ENCODE data around the gene MAMDC4.
"Not testable (repeated sequence)": the region's sequence is repeated elsewhere in the genome, so short reads cannot be mapped to it uniquely, and the experiment has no call there.

The MAMDC4 gene

DNA sequence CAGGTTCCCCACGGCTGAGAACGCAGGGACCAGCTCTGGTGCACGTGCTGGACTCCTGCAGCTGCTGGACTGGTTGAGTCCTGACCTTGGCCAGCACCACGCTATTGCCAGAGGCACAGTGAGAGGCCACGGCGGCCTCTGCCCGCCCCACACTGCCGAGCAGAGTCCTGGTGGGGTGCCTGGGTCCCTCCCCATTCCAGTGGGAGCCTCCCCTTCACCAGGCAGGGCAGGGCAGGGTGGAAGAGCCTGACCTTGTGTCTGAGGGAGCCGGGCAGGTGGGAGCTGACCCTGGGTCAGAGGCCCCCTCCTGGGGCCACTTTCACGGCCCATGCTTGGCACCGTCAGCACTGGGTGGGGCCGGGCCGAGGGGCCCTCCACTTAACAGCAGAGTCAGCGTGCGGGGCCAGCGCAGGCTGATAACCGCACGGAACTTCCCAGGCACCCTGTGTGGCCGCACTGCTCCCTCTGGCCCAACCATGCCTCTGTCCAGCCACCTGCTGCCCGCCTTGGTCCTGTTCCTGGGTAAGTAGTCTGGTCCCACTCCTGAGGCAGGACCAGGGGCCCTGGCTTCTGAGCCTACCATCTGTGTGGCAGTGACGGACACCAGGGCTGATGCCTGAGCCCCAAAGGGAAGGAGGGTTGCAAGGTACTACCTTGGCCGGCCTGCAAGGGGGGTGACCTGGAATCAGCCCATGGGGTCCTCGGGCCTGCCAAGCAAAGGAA, at the start of gene MAMDC4:
Gene MAMDC4, plus strand, starts transcription at position 406 of the 723 bp plus-strand sequence. Its CDS starts 71 bp downstream, at position 477.
- no peak for DNase-seq (ENCODE audit: low read depth)

DNA sequence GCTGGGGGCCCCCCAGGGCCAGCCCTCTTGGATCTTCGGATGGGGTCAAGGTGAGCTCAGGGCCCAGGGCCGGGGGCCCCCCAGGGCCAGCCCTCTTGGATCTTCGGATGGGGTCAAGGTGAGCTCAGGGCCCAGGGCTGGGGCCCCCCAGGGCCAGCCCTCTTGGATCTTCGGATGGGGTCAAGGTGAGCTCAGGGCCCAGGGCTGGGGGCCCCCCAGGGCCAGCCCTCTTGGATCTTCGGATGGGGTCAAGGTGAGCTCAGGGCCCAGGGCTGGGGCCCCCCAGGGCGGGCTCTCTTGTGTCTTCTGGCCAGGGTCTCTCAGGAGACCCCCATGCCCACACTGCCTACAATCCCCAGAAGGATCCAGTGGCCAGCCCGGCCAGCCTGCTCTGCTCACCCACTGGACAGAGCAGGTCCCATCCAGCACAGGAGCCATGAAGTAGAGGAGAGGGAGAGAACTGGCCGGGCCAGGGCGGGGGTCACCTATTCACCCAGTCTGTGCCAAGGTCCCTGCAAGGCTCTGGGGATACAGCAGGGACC, 49.1 kb upstream of the MAMDC4 start:
- not testable (repeated sequence) for DNase-seq (ENCODE audit: low read depth)

- no peak for DNase-seq (ENCODE audit: low read depth)
Measured at GRCh38 chr9:136803551-136804508, 48.3 kb upstream of the MAMDC4 start.

- no peak for DNase-seq (ENCODE audit: low read depth)
Measured at GRCh38 chr9:136804509-136805206, 47.5 kb upstream of the MAMDC4 start.

DNA sequence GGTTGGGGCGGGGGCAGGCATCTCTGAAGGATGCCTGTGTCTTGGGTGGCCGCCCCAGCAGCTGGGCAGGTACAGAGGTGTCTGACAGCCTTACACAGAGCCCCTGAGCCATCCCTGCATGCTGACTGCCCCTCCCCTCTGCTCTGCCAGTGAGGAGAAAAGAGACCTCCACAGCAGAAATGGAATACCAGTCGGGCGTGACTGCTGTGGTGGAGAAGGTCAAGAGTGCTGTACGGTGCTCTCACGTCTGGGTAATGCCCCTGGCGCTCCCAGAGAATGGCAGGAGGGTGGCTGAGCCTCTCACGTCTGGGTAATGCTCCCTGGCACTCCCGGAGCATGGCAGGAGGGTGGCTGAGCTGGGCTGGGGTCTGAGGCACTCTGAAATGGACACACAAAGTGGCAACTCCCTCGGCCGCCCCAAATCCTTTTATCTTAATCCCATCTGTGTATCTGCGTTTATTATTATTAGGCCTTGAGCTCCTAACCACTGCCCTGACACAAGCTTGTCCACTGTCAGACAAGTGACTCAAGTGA, 46.9 kb upstream of the MAMDC4 start:
- DNase-seq (ENCODE audit: low read depth), result no peak

- DNase-seq (ENCODE audit: low read depth), result no peak
Measured at GRCh38 chr9:136806067-136806466, 46.1 kb upstream of the MAMDC4 start.

- no peak for DNase-seq (ENCODE audit: low read depth)
Measured at GRCh38 chr9:136806631-136807201, 45.4 kb upstream of the MAMDC4 start.

DNA sequence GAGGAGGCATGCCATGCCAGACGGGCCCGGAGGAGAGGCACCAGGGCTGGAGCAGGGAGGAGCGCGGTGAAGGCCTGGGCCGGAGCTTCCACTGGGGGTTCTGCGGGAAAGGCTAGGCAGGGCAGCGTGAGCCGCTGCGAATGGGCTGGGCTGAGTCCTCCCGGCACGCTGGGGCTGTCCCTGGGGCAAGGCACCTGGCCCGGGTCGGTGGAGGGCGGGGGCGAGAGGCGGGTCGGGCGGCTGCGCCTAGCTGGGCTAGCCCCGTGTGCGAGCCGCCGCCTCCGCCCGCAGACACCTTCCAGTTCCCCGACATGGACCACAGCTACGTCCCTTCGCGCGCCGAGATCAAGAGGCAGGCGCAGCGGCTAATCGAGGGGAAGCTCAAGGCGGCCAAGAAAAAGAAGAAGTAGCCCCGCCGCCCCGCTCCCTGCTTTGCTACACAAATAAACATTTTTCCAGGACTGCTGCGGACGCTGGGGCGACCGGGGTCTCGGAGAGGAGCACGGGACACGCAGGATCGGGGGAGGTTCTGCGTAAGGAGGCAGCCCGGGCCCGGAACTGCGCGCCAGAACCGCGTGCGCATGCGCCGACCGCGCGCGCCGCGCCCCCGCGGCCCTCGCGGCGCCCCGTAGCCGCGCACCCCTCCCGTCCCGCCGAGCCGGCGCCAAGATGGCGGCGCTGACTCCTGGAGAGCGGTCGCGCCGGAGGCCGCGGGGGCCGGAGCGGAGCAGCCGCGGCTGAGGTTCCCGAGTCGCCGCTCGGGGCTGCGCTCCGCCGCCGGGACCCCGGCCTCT, 44.7 kb upstream of the MAMDC4 start, which contains the start of gene RABL6:
Gene RABL6, plus strand, starts transcription at position 668 of the 794 bp plus-strand sequence. CDS start 249 bp downstream, outside the sequence.
- DNase-seq (ENCODE audit: low read depth), result peak; percentile 75

DNA sequence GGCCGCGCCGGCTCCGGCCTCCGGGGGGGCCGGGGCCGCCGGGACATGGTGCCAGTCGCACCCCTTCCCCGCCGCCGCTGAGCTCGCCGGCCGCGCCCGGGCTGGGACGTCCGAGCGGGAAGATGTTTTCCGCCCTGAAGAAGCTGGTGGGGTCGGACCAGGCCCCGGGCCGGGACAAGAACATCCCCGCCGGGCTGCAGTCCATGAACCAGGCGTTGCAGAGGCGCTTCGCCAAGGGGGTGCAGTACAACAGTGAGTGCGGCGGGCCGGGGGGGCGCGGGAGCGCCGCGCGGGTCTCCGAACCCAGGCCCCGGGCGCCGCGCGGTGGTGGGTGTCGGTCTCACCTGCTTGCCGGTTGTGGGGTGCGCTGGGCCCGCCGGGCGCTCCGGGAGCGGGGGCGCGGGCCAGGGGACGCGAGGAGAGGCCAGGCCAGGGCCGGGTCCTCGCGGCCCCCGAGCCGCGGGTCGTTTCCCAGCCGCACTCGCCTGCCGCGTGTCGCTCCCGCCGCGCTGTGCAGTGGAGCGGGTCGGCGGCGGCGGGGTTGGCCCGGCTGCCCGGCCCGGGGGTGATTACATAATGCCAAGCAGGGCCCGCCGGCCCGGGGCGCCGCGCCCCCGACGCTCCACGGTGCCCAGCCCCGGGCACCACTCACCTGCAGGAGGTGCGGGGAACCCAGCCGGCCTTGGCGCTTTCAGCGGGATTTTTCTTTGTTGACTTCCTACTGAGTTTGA, 43.9 kb upstream of the MAMDC4 start:
- DNase-seq (ENCODE audit: low read depth), result no peak

DNA sequence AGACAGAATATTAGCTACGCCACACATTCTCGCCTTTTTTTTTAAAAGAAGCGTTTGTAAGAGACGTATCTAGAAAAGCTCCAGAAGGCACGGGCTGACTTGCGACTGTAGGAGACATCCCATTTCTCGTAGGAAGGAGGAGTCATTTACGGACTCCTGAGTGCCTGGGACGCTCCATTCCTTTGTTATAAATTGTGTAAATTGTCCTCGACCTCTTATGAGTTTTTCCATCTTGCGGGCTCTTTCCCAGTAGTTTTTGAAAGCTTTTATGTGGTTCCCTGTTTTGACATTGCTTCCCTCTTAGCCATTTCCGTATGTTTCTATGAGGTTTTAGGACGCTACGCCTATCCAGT, 43.4 kb upstream of the MAMDC4 start:
- DNase-seq (ENCODE audit: low read depth), result no peak

DNA sequence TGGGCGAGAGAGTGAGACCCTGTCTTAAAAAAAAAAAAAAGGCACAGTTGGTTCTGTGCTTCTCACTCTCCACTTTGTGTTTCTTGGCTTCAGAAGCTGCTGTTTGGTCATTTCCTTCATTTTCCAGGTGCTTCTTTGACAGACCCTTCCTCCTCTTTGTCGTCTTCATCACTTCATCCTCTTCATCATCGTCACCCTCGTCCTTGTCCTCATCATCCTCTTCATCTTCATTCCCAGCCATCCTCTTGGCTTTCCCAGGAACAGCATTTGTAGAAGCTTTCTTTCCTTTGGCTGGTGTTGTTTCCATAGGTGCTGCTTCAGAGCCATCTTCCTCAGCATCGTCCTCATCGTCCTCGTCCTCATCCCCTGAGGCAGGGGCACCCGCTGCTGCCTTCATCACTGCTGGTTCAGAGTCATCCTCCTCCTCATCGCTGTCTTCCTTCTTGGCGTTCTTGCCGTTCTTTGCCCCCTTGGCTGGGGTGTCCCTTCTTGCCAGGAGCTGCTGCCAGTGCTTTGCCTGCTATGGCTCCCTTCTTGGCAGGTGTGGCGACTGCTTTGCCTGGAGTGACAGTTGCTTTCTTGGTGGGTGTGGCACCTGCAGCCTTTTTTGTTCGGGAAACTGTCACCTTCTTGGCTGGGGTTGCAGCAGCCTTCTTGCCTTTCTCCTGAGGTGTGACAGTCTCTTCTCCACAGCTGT, 37.3 kb upstream of the MAMDC4 start:
- DNase-seq (ENCODE audit: low read depth), result no peak

GRCh38 chr9:136815422-136815782, 36.7 kb upstream of the MAMDC4 start:
- DNase-seq (ENCODE audit: low read depth), result no peak

- no peak for DNase-seq (ENCODE audit: low read depth)
Measured at GRCh38 chr9:136820971-136821825, 30.9 kb upstream of the MAMDC4 start.

- no peak for DNase-seq (ENCODE audit: low read depth)
Measured at GRCh38 chr9:136821826-136822544, 30.2 kb upstream of the MAMDC4 start.

DNA sequence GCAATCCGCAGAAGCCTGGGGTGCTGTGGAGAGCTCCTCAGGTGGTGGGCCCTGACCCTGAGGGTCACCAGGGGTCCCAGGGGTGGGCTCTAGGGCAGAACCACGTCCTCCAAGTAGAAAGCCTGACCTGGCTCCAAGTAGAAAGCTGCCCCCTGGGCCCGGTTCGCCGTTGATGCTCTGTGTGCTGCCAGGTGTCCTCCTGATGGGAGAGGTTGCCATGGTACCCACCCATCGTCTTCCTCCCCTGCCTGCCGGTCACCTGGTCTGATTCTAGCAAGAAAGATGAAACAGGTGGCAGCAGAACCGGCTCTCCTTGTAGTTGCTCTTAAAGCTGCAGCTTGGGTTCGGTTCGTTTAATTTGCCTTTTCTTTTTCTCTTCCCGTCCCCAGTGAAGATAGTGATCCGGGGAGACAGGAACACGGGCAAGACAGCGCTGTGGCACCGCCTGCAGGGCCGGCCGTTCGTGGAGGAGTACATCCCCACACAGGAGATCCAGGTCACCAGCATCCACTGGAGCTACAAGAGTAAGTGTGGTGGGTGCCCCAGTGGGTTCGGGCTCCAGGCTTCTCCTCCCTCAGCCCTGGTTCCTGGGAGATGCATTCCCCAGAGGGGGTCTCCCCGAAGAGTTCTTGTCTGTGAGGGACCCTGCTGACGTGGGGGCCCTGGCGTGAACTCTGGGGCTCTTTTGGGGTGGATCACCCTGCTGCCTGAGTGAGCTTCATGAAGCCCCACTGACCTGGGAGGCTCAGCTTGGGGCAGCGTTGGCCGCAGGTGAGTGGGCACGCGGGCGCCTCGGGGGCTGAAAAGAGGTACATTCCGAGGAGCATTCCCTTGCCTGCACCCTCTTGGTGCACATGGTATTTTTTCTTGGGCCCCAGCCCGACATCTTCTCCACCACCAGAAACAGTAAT, 28.8 kb upstream of the MAMDC4 start:
- no peak for DNase-seq (ENCODE audit: low read depth)

DNA sequence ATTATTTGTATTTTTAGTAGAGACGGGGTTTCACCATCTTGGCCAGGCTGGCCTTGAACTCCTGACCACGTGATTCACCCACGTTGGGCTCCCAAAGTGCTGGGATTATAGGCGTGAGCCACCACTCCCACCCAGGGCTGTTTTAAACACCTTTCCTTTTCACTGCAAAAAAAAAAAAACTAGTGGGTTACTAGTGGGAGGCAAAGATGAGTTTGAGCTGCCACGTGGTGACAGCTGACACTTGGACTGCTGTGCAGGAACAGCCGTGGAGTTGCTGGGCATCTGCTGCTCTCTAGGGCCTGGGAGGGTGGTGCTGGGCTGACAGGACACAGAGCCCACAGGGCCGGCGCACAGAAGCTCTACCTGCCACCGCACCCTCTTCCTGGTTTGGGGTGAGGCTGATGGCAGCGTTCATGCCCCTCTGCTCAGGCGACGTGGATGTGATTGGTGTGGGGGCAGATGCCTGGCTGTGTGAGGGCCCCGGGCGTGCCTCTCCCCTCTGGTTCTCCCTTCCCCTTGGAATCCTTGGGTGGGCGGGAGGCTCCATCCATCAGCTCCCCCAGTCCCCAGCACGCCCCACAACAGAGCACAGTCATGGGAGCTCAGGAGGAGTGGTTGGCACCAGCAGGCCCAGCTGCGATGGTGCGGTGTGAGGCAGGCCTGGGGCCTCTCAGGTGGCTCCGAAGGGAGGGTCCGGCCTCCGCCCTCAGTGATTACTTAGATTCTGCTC, 27.5 kb upstream of the MAMDC4 start:
- DNase-seq (ENCODE audit: low read depth), result no peak

Measured in activated T-cell treated with anti-CD3 and anti-CD28 coated beads for 24 hours (primary cell).